NCI-H69 (cell line): ENCODE data around the gene CST3.
"Not testable (repeated sequence)": the region's sequence is repeated elsewhere in the genome, so short reads cannot be mapped to it uniquely, and the experiment has no call there.

Source experiments
- DNase-seq: peaks from one replicate; lab custom pipeline; 2025; lab: John Stamatoyannopoulos, UW

CST3 gene, protein sequence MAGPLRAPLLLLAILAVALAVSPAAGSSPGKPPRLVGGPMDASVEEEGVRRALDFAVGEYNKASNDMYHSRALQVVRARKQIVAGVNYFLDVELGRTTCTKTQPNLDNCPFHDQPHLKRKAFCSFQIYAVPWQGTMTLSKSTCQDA

DNA sequence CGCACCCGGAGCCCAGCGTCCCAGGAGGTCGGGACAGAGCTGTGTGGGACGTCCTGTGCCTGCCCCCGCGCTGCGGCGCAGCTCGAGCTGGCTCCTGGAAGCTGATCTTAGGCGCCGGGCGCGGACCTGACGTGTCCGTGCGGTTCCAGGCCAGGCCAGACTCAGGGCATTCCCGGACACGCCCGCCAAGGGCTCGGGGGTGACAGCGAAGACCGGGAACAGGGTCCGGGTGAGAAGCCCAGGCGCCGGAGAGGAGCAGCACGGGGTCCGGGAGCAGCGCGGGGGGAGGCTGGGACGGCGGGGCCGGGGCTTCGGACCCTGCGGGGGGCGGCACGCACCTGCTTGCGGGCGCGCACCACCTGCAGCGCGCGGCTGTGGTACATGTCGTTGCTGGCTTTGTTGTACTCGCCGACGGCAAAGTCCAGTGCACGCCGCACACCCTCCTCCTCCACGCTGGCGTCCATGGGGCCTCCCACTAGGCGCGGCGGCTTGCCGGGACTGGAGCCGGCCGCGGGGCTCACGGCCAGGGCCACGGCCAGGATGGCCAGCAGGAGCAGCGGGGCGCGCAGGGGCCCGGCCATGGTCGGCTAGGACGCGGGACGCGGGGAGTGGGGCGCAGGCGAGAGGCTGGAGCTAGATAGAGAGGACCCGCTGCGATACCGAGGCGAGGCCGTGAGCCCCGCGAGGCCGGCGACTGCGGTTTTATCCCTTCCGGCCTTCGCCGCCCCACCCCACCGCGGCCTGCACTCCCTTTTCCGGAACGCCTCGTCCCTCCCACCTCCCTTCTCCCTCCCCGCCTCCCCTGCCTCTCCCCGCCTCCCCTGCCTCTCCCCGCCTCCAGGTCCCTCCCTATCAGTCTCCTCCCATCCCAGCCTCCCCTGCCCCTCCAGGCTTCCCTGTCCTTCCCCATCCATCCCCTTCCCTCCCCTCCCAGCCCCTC lies at the start of gene CST3:
Gene CST3 (minus strand): TSS at position 674 of the 940 bp plus-strand sequence. CDS start 93 bp downstream, at position 581.
- peak; percentile 94 for DNase-seq

- DNase-seq, result no peak
Measured at GRCh38 chr20:23686046-23686750, 48.4 kb upstream of the CST3 start.

DNA sequence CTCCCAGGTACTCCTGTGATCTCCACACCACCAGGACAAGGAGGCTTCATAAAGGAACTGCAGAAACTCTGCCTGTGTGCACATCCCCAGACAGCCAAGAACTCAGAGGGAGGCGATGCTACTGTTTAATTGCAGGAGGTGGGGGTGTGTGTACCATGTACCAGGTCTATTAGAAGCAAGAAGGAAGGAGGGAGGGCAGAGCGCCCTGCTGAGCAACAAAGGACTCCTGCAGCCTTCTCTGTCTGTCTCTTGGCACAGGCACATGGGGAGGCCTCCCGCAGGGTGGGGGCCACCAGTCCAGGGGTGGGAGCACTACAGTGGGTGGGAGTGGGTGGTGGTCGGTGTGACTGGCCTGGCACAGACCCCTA lies 47.8 kb upstream of the CST3 start:
- peak; percentile 70 for DNase-seq

- no peak for DNase-seq
Measured at GRCh38 chr20:23684261-23684660, 46.5 kb upstream of the CST3 start.

DNA sequence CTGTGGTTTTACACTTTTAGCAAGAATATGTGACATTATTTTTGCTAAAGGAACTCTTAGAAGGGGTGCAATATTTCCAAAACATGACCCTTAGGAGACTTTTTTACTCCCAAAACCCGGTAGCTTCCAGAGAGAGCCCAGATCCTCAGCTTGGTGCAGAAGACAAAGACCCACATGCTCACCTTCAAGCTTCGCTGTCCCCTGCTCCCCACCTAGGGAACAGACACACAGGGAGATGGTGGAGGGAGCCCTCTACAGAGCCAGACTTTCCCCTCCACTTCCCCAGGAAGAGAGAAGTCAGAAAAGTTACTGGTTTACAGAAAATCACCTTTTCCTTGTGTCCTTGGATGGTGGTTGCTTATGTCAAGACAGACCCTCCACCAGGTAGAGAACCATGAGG lies 46.1 kb upstream of the CST3 start:
- no peak for DNase-seq

DNA sequence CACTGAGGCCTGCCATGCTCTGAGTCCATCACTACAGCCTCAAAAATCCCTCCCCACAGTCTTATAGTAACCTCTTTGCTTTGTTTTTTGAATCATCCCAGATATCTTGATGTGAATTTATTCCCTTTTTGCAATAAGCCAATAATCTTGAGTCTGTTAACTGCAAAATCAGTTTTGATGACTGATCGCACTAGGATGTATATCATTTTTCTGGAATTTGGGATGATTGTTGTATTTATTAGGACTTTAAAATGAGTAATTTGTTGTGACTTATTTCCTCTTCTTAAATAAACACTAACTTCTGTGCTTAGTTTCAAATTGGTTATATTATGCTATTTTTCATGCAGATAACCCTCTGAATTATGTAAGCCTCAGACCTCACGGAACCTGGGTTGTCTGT lies 45.5 kb upstream of the CST3 start:
- DNase-seq, result no peak

DNA sequence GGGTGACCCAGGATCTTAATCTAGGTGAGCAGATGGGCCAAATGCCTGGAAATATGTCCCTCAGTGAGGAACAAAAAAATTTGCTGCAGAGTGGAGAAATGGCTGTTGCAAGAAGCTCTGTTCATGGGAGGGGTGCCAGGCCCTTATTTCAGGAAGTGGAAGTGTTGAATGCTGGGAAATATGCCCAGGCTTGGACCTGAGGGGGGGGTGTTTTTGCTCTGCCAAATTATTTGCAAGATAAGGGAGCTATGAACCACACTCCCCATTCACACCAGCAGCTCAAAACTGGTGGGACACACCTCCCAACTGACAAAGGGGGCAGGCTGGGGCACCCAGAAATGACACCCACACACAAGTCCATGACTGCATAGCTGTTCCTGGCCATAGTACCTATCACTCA lies 42.4 kb upstream of the CST3 start:
- DNase-seq, result no peak

GRCh38 chr20:23679133-23680092 lies 41.7 kb upstream of the CST3 start:
- no peak for DNase-seq

- no peak for DNase-seq
Measured at GRCh38 chr20:23673209-23673608, 35.5 kb upstream of the CST3 start.

GRCh38 chr20:23672158-23672557 lies 34.4 kb upstream of the CST3 start:
- DNase-seq, result no peak

GRCh38 chr20:23671479-23671878 lies 33.7 kb upstream of the CST3 start:
- DNase-seq, result no peak

DNA sequence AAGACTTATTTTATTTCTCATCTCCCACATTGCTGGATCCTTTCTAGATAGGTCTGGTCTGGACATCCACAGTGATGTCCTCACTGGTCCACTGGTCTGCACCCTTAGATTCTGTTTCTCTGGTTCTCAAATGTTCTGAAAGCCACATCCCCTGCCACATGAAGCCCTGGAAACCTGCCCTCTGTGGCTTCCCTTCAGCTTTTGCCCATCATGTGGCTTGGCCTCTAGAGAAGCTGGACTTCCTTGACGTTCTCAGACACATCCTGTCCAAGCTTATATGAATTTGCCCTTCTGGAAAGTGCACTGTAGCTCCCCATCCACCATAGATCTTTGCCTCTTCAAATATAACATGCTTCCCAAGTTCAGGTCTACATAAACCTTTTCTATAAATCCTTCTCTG lies 32.6 kb upstream of the CST3 start:
- no peak for DNase-seq

DNA sequence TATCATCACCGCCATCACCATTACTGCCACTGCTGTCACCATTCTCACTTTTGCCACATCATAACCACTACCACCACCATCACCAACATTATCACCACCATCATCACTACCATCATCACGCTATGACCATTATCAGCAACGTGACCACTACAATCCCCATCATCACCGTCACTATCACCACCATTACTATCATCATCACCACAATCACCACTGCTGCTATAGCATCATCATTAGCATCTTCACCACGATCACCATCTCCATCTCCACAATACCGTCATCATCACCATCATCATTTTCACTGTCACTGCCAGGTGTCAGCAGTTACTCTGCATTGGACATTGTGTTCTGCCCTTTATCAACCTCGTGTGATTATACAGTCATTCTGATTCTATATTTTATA lies 32.1 kb upstream of the CST3 start:
- DNase-seq, result no peak

GRCh38 chr20:23669327-23669726 lies 31.6 kb upstream of the CST3 start:
- no peak for DNase-seq

GRCh38 chr20:23668477-23668951 lies 30.8 kb upstream of the CST3 start:
- peak; percentile 71 for DNase-seq

- DNase-seq, result no peak
Measured at GRCh38 chr20:23667666-23668065, 29.9 kb upstream of the CST3 start.

DNA sequence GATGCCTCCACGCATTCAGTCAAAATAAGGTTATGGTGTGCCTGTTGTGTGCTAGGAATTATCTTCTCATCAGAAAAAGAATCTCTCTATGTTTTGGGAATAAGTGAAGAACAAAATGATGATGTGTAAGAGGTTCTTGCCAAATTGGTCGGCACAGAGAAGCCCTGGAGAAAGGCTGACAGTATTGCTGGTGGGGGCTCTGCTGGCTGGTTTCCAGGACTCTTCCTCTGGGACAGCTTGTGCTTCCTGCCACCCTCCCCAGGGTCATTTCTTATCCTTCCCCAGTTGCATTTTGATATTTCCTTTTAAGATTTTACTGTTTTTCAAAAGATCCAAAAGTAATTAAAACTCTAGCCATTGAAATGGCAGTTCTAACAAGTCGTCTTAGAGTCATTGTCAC lies 28.9 kb upstream of the CST3 start:
- DNase-seq, result no peak

GRCh38 chr20:23666189-23666588 lies 28.4 kb upstream of the CST3 start:
- peak; percentile 17 for DNase-seq

DNA sequence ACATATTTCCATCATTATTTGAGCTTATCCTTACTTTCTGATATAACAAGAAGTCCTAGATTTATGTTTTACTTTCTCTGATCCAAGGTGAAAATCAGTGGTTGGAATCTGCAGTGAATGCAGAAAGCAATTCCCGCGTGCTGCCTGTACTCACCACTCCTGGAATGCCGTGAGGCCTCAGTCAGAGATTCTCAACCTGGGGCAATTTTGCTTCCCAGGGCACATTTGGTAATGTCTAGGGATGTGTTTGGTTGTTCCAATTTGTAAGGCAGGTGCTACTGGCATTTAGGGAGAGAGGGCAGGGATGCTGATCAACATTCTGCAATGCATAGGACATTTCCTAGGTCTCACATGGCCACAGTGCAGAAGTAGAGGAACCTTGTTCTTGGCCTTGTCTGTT lies 27.2 kb upstream of the CST3 start:
- no peak for DNase-seq

- DNase-seq, result not testable (repeated sequence)
Measured at GRCh38 chr20:23664046-23664445, 26.3 kb upstream of the CST3 start.

- no peak for DNase-seq
Measured at GRCh38 chr20:23663180-23663579, 25.4 kb upstream of the CST3 start.
